Loucy (cell line): ENCODE results near the gene GALNT12.

ENCODE experiments used
- EZH2phosphoT487 ChIP-seq: fragments of 200-600 bp; IDR thresholded peaks from 2 replicates; pipeline ENCODE4 v1.6.1; 2018; ENCODE audit warnings: antibody characterized with exemption, mild to moderate bottlenecking, moderate library complexity, borderline replicate concordance
- TF ChIP-seq, protein P1 (sequence below): fragments of 200-600 bp; sonication (generic); conservative IDR thresholded peaks from 2 replicates; pipeline ENCODE4 v1.5.1; 2014; ENCODE audit warnings: mild to moderate bottlenecking, antibody characterized with exemption, low read length

DNA sequence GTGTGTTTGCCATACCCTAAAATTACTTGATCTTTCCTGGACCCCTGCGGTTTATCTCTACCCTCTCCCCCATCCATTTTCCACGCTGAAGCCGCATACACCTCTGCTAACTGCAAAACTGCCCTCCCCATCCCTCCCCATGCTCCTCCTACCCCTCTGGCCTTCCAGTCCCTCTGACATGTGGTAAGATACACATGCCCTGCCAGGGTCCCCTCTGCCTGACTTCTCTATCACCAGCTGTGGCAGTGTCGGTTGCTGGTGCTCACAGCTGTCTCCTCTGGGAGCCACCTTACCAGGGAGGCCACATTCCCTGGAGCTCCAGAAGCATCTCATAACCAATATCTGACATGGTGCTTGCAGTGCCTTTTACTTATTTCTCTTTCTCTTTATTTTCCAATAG, 77.4 kb downstream of the GALNT12 start:
- TF ChIP-seq, protein P1, sequence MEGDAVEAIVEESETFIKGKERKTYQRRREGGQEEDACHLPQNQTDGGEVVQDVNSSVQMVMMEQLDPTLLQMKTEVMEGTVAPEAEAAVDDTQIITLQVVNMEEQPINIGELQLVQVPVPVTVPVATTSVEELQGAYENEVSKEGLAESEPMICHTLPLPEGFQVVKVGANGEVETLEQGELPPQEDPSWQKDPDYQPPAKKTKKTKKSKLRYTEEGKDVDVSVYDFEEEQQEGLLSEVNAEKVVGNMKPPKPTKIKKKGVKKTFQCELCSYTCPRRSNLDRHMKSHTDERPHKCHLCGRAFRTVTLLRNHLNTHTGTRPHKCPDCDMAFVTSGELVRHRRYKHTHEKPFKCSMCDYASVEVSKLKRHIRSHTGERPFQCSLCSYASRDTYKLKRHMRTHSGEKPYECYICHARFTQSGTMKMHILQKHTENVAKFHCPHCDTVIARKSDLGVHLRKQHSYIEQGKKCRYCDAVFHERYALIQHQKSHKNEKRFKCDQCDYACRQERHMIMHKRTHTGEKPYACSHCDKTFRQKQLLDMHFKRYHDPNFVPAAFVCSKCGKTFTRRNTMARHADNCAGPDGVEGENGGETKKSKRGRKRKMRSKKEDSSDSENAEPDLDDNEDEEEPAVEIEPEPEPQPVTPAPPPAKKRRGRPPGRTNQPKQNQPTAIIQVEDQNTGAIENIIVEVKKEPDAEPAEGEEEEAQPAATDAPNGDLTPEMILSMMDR = no peak
- no peak for TF ChIP-seq EZH2phosphoT487
